Medulla oblongata (tissue), 1 donor: ENCODE results near the gene MTR.
A peak's percentile ranks its signal among the peaks of the same experiment; 100 is the strongest.

Experiments
- DNase-seq: peaks from one replicate; pipeline ENCODE4 v3.0.0-alpha.2; 2015; ENCODE audit errors: extremely low spot score

MTR gene

DNA sequence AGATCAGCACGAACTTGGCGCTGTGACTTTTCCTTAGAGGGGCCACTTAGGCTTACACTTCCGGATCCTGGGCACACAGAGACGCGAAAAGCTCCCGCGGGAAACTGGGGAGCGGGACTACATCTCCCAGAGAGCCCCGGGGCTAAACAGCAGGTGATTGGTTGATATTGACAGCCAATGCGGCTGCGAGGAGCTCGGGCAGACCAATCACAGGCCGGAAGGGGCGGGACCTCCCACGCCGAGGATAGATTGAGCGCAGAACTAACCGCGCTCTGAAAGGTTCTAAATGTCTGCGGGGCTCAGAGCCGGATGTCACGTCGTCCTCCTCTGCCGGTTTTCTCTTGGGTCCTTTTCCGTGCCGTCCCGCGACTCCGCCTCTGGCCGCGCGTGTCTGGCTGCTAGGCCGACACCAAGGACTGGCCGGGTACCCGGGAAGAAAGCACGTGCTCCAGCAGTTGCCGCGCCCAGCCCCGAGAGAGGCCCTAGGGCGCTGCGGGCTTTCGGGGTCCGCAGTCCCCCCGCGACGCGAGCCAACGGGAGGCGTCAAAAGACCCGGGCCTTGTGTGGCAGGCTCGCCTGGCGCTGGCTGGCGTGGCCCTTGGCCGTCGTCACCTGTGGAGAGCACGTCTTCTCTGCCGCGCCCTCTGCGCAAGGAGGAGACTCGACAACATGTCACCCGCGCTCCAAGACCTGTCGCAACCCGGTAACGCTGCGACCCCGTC is at the start of gene MTR:
TSS of gene MTR (plus strand) at position 258 of the 722 bp plus-strand sequence. CDS start at position 670, 412 bp downstream.
- peak; percentile 99 for DNase-seq

- no peak for DNase-seq
Observed at GRCh38 chr1:236746785-236747184, 48.3 kb upstream of the MTR start.

DNA sequence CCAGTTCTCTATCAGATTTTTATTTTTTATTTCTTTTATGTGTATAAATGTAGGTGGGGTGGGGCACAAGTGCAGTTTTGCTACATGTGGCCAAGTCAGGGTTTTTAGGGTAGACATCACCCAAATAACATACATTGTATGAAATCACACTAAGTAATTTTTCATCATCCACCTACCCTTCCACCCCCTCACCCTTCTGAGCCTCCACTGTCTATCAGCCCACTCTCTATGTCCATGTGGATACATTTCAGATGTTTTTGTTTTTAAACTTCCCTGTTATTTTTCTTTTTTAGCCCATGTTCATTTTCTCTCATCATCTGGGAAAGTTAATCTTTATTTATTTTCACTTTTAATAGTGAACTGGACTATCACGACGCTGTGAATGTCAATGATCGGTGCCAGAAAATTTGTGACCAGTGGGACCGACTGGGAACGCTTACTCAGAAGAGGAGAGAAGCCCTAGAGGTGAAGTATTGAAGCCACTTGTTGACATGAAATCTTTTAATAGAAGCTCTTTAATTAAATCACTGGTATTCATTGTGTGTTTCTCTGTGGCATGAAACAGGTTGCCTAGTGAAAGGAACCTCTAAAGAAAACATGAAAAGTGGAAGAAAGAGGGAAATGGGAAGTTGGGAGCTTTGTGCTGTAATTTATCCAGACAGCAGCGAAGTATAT is 47.6 kb upstream of the MTR start:
- peak; percentile 12 for DNase-seq

DNA sequence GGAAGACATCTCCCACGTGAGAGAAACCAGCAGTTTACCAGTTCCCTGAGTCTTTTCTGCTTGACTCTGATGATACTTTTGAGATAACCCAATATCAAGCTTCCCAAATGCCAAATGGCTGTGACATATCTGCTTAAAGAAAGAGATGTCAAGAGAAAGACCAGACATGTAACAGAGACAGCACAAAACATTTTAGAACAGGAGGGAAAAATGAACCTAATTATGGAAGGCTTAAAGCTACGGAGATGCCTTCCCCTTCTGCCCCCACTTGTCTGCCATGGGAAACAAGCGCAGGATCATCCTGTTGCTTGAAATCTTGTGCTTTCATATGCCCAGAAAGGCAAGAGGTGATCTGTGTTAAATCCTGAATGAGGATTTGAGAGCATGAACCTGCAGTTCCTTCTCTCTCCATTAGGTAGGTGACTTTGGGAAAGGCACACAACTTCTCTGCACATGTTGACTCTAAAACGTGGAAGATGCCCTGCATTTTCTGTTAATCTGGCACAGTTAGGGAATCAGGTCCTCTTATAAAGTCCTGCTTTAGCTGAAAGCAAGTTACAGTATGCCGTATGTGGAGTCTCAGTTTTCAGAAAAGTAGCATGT is 46.7 kb upstream of the MTR start:
- no peak for DNase-seq

GRCh38 chr1:236750928-236751327 is 44.2 kb upstream of the MTR start:
- no peak for DNase-seq

- no peak for DNase-seq
Observed at GRCh38 chr1:236751385-236751784, 43.7 kb upstream of the MTR start.

DNA sequence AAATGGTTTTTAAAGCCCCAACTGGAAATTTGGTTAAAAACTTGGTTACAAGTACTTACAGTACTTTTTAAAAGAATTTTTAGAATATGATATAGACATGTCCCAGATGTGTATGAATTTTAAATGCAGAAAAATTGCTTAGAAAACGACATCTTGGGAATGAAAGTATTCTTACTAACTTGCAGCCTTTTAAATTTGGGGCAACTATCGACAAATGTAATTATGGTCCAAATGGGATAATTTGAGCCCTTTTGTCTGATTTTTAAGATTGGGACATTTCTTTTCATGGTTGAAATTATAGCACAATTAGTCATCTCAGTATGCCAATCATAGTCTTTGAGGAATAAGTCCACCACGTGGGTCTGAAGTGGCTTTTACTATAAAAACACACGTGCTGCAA is 43.2 kb upstream of the MTR start:
- DNase-seq, result no peak

DNA sequence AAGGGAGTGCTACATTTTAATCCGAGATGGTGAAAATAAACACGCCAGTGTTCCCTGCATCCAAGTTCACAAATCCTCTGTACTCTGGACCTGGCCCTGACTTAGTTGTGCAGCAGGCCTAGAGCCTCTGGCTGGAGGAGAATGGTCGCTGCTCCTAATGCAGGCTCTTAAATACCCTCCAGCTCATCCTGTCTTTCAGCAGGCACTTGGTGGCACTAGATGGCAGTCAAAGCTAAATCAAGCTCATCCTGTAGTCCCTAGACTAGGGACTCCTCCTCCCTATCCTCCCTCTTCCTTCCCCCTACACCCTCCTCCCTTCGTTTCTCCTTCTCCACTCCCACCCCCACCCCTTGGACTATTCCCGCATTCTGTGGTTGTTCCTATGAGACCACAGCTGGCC is 41.6 kb upstream of the MTR start:
- DNase-seq, result no peak

GRCh38 chr1:236753964-236754363 is 41.1 kb upstream of the MTR start:
- no peak for DNase-seq

- no peak for DNase-seq
Observed at GRCh38 chr1:236754525-236755210, 40.4 kb upstream of the MTR start.

DNA sequence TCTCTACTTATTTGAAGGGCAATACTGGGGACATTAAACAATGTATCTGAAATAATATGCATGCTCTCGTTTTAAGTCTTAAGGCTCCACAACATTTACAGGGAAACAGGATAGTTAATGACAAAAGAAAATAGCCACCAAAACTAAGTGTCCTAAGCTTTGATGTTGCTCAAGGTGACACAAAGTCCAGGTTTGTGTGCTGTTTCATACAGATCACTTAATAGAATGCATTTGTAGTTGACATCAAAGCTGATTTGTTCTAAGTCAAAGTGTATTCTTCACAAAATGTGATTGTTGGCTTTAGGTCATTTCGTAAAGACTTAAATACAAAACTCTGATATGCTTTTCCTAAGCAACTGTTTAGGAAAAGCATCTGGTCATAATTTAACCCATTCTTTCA is 37.5 kb upstream of the MTR start:
- DNase-seq, result no peak

- peak; percentile 65 for DNase-seq
Observed at GRCh38 chr1:236759252-236759859, 35.7 kb upstream of the MTR start.

DNA sequence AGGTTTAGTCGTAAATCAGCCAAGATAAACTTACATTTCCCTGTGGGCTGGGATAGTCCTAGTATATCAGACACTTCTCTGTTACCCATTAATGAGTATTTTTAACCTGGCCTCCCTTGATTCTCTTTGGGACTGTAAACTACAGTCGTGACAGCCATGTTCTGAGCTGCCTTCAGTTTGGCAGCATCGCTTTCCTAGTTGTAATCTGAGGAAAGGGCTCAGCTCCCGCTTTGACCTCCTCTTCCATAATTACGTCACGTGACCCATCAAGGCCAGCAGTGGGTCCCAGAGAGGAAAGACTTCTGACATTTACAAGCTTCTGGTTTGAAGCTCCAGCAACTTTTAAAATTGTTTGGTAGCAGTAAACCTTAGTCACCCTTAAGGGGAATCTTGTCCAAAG is 34.6 kb upstream of the MTR start:
- no peak for DNase-seq

DNA sequence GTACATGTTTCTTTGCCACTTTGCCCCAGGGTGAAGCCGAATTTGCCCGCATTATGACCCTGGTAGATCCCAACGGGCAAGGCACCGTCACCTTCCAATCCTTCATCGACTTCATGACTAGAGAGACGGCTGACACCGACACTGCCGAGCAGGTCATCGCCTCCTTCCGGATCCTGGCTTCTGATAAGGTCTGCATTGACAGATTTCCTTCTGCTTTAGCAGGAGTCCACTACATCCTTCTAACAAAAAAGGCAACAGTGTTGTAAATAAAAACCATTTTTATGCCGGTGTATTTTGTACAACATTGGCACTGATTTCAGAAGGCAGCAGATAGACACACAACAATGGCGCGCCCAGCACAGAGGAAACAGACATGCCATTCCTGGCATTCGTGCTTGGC is 34.1 kb upstream of the MTR start:
- no peak for DNase-seq

DNA sequence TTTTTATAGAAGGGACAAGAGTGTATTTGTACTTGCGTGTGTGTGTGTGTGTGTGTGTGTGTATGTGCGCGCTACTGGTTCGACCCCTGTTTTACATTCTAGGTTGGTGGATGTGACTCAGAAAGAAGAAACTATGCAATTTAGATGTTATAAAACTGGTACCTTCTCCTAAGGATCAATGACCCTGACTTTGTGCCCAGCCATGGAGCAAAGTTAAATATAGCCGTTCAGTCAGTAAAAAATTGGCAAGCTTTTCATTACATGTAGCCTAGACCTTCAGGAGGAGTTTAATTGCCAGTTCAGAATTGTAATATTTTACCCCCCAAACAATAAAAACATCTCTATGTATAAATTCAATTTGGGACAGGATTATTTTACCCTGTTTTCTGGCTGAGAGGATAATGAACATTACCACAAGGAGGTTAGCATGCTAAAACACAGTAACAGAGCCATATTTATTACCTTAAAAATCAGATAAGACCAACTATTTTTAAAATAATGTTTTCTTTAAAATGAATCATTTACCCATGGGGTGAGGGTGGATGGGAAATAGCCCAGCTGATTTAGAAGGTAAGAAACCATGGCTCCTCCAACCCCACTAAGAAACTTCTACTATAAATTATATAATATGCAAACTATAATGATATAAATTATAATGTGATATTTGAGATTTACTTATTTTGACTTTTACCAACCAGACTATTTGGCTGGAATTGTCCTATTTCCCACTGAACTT is 33.5 kb upstream of the MTR start:
- no peak for DNase-seq

DNA sequence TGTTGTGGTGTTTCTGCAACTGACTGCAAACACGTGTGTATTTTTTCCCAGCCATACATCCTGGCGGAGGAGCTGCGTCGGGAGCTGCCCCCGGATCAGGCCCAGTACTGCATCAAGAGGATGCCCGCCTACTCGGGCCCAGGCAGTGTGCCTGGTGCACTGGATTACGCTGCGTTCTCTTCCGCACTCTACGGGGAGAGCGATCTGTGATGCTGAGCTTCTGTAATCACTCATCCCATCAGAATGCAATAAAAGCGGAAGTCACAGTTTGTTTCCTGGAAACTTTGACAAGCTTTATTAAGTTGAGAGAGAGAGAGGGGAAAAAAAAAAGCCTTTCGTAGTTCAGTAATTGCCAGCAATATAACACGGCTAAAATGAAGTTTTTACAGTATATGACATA is 32.7 kb upstream of the MTR start:
- DNase-seq, result no peak

DNA sequence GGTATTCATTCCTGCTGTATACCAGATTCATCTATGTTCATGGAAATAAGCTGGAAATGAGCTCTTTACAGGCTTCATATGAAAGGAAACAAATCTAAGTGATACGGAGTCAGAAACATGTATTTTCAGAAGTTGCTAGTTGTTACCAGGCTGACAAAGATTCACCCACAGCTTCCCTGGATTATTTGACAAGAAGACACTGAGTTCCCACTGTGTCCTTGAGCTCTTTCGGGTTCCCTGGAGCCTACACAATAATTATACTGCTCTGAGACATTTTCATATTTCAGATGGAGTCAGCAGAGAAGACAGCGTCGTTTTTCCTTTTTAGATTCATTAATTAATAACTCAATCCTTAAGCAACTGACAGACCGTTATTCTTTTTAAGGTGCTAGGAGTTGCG is 29.3 kb upstream of the MTR start:
- no peak for DNase-seq

DNA sequence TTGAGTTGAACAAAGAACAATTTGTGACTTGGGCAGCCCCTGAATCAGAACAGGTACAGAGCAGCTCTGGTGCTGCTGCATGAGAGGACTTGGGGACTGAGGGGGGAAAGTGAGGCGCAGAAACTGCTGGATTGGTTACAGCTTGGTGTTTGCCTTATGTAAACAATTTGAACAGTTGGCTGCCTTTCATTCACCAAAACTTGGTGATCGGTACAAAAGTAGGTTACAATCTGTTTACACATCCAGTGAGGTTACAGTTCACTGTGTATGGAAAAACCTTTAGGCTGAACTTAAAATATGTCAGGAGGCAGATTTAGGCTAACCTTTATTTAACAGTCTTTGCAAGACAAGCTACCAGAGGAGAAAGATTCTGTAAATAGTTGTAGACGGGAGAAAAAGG is 28.6 kb upstream of the MTR start:
- DNase-seq, result no peak

DNA sequence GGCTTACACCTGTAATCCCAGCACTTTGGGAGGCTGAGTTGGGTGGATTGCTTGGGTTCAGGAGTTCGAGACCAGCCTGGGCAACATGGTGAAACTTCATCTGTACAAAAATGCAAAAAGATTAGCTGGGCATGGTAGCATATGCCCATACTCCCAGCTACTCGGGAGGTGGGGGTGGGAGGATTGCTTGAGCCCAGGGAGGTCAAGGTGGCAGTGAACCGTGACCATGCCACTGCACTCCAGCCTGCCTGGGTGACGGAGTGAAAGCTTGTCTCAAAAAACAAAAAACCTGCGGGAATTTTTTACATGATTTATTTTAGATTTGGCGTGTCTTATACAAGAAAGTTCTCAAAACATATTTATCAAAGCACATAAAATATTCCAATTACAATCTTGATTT is 27.8 kb upstream of the MTR start:
- DNase-seq, result no peak

DNA sequence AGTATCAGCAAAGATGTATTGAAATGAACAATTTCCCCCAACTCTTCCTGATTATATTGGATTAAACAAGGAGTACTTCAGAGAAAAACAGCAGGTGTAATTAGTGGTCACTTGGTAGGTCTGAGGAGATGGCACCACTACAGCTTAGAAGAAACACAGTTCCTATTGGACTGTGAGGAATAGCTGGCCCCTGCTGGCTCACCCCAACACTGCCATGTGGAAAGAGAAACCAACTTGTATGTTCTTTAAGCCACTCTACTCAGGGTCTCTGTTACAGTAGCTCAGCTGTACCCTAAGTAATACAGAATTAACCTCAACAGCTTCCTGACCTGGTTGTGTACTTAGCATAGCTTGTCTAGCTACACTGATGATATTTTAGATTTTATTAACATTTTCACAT is 26.5 kb upstream of the MTR start:
- DNase-seq, result no peak

GRCh38 chr1:236773919-236774318 is 21.2 kb upstream of the MTR start:
- no peak for DNase-seq

GRCh38 chr1:236774926-236775325 is 20.2 kb upstream of the MTR start:
- DNase-seq, result peak; percentile 47
